ENCODE measurements around the gene MAP3K15.

The MAP3K15 gene, protein sequence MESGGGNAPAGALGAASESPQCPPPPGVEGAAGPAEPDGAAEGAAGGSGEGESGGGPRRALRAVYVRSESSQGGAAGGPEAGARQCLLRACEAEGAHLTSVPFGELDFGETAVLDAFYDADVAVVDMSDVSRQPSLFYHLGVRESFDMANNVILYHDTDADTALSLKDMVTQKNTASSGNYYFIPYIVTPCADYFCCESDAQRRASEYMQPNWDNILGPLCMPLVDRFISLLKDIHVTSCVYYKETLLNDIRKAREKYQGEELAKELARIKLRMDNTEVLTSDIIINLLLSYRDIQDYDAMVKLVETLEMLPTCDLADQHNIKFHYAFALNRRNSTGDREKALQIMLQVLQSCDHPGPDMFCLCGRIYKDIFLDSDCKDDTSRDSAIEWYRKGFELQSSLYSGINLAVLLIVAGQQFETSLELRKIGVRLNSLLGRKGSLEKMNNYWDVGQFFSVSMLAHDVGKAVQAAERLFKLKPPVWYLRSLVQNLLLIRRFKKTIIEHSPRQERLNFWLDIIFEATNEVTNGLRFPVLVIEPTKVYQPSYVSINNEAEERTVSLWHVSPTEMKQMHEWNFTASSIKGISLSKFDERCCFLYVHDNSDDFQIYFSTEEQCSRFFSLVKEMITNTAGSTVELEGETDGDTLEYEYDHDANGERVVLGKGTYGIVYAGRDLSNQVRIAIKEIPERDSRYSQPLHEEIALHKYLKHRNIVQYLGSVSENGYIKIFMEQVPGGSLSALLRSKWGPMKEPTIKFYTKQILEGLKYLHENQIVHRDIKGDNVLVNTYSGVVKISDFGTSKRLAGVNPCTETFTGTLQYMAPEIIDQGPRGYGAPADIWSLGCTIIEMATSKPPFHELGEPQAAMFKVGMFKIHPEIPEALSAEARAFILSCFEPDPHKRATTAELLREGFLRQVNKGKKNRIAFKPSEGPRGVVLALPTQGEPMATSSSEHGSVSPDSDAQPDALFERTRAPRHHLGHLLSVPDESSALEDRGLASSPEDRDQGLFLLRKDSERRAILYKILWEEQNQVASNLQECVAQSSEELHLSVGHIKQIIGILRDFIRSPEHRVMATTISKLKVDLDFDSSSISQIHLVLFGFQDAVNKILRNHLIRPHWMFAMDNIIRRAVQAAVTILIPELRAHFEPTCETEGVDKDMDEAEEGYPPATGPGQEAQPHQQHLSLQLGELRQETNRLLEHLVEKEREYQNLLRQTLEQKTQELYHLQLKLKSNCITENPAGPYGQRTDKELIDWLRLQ (N-terminal part only)

DNA sequence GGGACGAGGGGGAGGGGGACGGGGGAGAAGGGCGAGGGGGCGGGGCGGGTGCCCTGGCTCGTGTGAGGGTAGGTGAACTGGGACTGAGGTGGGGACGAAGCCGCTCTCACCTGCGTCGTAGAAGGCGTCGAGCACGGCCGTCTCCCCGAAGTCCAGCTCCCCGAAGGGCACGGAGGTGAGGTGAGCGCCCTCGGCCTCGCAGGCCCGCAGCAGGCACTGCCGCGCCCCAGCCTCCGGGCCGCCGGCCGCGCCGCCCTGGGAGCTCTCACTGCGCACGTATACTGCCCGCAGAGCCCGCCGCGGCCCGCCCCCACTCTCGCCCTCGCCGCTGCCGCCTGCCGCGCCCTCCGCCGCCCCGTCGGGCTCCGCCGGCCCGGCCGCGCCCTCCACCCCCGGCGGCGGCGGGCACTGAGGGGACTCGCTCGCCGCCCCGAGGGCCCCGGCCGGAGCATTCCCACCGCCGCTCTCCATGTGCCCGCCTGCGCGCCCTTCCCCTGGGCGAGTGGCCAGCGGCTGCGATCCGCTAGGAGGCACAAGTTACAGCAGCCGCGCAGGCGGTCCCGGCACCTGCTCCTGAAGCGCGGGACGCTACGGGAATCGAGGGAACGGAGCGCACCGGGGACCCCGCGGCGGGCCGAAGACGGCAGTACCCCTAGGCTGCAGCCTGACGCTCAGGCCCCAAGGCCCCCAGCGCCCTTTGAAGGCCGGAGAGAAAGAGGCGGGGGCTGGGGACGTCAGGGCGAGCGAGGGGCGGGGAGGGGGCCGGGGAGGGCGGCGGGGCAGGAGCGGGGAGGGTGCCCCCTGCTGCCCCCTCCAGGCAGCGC is at the start of gene MAP3K15:
TSS of gene MAP3K15 (minus strand) at position 718 of the 824 bp plus-strand sequence. CDS start at position 471, 247 bp downstream.
- DNase-seq (ENCODE audit: low read depth in 2 of 2) = no peak

DNA sequence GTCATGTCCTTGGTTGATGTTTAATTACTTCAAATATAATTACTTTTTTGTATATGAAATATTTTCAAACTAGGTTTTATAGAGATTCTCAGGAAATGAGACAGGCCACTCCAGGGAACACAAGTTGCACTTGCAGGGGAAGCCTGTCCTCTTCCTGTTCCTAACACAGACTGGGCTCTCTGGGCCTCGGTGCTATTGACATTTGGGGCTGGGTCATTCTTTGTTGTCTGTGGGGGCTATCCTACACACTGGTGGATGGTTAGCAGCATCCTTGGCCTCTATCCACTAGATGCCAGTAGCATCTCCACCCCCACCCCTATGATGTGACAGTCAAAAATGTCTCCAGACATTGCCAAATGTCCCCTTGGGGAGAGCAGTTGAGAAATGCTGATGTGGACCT is 49.3 kb upstream of the MAP3K15 start:
- no peak for DNase-seq (ENCODE audit: low read depth in 2 of 2)

DNA sequence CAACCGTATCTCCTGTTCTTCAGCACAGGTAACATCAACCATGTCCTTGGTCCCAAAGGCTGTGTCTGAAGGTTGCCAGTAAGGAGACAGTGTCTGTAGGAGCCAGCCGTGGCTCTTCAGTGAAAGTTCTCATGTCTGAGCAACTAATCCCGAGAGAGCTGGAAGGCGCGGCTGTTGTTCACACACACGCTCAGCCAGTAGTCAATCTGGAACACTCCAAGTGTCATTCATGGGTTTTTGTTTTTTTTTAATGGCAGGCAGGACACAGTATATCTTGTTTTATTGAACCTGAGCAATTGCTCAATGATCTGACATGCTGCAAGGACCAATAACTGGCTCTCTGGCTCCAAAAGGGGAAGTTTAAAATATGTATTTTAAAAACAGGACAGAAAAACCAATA is 48.4 kb upstream of the MAP3K15 start:
- DNase-seq (ENCODE audit: low read depth in 2 of 2) = no peak

DNA sequence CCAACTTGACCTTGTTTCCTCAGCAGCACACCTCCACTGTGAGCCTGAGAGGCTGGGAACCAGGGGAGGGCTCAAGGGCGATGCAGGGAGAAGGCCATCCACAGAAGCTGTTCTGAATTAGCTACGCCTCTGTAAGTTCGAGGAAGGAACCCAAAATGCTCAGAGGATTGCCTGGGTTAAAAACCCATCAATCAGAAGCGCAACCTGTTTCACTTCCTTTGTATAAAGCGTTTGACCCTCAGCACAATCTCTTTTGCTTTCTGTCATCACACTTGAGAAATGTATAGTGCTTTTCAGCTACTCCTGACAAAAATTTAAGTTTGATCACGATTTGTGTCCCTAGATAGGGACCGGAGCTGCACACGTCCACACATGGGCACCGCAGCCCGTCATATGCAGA is 48.0 kb upstream of the MAP3K15 start:
- DNase-seq (ENCODE audit: low read depth in 2 of 2) = no peak

DNA sequence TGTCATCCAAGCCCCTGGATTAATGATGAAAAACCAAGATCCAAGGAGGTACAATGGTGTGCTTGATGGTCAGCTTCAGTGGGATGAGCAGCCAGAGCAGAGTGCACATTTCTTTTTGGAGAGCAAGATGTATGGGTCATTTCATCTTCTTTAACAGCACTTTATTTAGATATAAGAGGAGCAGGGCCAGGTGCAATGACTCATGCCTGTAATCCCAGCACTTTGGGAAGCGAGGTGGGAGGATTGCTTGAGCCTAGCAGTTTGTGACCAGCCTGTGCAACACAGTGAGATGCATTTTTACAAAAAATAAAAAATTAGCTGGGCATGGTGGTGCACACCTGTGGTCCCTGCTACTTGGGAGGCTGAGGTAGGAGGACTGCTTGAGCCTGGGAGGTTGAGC is 45.3 kb upstream of the MAP3K15 start:
- DNase-seq (ENCODE audit: low read depth in 2 of 2) = no peak

DNA sequence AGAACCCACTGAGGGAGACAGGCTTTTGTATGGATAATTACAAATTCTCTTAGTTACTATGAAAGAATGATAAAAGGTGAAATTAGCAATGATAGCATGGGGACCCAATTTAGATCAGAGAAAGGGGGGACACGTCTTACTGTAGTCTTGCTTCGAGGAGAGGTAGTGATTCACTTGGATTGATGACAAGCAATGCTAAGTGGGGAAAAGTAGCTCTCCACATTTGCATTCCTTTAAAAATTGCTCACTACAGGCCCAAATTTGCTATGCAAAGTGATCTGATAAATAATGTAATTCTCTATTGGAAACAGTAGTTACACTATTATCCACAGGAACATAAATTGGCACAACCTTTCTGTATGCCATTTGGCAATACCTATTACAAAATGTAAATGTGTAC is 42.5 kb upstream of the MAP3K15 start:
- DNase-seq (ENCODE audit: low read depth in 2 of 2) = no peak

DNA sequence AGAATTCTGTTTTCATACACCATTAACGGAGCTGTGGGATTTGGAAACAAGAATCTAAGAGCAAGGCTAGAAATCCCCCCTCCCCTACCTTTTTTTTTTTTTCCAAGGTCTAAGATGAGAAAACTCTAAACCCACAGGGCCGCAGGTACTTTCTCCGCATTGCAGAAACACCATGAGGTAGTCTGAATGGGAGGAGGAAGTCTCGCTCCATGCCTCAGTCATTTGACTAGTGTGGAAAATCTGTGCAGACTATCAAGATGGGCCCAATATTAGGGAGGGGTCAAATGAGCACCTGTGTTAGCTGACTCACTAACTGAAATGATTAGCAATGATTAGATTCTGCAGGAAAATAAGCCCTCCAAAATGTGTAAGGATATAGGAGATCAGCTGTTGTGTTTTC is 40.9 kb upstream of the MAP3K15 start:
- DNase-seq (ENCODE audit: low read depth in 2 of 2) = no peak

DNA sequence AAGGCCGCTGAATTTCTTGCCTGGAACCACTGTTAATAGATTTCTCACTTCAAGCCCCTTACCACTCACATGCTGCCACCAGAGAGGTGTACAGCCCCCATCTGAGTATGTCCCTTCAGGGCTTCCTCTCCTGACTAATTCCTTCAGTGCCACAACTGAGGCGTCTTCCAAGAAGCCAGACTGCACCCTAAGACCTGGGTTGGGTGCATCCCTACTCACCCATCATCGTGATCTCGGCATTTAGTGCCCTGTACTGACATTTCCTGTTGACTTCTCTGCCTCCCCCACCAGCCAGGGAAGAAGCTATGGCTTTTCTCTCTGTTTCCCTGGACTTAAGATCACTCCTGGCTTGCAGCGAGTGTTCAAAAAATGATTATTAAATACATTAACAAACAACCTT is 40.4 kb upstream of the MAP3K15 start:
- DNase-seq (ENCODE audit: low read depth in 2 of 2) = no peak

DNA sequence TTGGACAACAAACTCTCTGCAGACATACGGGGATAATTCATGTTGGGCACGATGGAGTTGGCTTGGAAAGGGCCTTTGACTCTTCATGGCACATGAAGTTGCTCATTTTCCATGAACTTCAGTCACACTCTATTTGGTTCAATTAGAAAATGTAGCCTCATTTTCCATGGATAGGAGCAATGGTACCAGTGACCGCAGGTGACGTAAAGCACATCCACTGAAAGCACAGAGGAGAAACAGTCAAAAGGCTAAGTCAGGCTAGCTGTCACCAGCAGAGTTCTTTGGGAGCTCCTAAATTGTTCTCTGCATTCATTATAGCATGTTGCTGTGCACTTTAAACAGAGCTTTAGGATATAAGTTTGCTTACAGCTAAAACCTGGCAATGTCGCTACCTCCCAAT is 39.9 kb upstream of the MAP3K15 start:
- no peak for DNase-seq (ENCODE audit: low read depth in 2 of 2)

DNA sequence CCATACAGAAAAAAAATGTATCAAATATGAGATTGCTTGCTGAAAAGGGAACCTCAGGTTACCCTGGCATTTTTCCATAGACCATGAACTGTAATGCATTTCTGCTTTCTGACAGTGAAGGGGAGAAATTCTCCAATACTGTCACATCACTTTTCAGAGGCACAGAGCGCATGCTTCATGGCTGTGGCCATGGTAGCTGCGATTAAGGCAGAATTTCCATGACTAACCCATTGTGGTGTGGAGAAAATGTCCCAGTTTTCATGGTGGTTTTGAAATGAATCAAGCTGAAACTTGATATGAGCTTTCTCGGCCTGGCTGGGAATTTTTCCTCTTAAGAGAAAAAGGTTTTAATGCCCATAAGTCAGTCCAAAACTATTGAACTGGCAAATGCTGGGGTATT is 39.5 kb upstream of the MAP3K15 start:
- DNase-seq (ENCODE audit: low read depth in 2 of 2) = peak in 1 of 2 experiments; percentile 38

DNA sequence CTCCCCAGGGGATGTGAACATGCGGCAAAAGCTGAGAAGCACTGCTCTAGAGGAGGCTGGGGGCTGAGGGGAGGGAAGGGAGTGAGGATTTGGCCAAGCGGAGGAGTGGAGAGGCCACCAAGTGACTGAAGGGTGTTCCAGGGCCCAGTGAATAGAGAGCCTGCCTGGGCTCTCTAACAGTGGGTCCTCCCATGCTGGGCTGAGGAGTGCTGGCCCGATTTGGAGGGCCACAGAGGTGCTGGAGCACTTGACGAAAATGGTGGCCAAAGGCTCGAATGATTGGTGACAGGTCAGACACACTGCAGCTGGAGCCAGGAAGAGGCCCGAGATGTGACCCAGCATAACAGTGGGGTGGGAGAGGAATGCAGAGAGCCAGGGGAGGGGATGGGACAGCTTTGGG is 37.5 kb upstream of the MAP3K15 start:
- no peak for DNase-seq (ENCODE audit: low read depth in 2 of 2)

DNA sequence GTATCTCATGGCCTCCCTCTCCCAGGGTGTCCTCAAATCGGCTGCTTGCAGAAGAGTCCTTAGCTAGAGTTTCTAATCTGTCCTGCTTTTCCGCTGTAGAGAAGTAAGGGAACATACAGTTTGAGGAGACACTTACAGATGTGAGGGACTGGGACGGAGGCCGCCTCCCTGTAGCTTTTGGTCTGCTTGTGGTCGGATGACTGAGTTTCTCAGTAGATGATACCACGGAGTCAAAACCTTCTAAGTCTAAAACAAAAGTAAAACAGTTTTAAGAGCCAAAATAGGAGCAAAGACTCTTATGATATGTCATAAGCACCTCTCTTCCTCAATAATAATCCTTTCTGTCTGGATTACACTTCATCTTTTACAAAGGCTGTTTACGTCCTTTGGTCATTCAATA is 34.5 kb upstream of the MAP3K15 start:
- DNase-seq (ENCODE audit: low read depth in 2 of 2) = no peak

DNA sequence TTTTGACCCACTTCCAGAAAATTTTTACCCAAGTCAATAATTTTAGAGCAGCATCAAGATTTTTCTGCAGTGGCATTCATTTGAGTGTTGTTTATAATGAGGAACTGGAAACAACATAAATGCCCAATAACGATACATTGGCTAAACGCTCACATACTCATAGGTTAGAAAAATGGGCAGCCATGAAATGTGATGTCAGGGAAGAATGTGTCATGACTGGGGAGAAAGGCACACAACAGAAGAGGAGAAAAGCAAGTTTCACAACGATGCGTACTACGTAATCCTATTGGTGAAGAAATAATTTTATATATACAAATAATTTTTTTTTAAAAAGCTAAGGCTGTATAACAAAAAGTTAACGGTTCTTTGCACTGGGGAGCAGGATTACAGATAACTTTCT is 33.6 kb upstream of the MAP3K15 start:
- DNase-seq (ENCODE audit: low read depth in 2 of 2) = no peak

DNA sequence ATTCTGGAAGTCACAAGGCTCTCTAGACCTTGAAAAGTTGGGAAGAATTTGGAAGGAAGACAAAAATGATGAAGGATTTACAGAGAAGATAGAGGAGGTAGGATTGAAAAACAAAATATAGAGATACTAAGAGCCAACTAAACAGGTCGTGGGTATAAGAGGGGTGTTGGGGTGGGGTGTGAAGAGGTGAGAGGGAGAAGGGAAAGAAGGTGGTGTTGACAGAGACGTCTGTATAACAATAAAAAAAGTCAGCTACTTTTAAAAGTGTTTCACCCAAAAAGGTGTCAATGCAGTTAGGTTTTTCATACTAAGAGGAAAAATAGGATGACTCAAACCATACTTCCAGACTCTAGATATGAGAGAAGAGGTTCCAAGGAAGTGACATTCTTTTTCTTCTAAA is 33.0 kb upstream of the MAP3K15 start:
- no peak for DNase-seq (ENCODE audit: low read depth in 2 of 2)

DNA sequence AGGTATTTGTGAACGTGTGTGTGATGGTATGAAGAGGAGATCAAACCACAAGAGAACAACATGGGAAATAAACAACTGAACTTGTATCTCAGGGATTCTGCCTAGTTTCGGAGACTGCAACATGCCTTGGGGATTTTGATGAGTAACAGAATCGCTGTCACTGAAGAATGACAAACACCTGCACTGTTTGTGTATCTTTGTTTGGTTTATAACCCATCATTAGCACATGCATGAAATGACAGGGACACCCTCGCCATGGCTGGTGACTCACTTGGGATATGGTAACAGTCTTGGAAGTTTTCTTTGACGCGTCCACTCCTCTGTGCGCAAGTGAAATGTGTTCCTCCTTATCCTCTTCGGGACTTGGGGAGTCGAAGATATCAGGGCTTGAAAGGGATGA is 30.3 kb upstream of the MAP3K15 start:
- DNase-seq (ENCODE audit: low read depth in 2 of 2) = no peak

DNA sequence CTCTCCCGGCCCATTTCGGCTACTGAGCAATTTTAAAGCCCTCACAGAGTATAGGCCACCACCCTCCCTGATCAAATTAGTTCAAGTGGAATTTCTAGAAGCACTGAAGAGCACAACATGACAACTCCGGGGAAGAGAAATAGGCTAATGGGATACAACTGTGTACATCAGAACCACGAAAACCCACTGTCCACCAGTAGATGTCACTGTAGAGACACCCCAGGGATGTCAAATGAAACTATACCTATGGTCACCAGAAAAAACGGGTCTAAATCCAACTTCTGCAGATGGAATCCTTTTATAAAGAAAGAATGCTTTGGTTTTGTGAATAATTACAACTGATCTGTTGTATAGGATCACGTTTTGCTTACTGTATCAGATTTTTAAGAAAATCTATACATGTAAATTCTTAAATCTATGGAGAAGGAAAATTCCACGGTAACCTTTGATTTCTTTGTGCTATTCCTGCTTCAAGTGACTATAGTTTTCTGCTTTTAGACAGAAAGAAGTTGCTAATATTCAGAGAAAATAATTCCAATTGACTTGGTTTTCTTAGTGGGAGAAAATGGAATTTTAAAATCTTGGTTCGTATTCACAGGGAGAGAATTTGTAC is 29.5 kb upstream of the MAP3K15 start:
- no peak for DNase-seq (ENCODE audit: low read depth in 2 of 2)

DNA sequence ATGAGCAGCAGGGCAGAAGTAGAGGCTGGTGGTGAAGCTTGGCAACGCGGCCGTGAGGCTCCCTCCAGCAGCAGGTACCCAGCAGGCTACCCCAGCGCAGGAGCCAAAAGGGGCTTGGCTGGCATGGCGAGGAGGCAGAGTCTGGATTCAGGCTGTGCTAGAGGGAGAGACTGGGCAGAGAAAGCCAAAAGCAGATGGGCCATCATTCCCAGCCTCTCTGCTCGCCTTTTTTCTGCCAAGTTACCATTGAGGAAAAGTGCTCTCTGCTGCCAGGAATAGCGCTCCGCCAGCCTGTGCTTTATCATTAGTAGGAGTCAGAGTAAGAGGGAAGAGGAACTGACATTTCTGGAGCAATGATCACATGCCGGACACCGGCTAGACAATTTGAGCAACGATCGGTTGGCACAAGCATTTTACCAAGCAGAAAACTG is 28.7 kb upstream of the MAP3K15 start:
- no peak for DNase-seq (ENCODE audit: low read depth in 2 of 2)

DNA sequence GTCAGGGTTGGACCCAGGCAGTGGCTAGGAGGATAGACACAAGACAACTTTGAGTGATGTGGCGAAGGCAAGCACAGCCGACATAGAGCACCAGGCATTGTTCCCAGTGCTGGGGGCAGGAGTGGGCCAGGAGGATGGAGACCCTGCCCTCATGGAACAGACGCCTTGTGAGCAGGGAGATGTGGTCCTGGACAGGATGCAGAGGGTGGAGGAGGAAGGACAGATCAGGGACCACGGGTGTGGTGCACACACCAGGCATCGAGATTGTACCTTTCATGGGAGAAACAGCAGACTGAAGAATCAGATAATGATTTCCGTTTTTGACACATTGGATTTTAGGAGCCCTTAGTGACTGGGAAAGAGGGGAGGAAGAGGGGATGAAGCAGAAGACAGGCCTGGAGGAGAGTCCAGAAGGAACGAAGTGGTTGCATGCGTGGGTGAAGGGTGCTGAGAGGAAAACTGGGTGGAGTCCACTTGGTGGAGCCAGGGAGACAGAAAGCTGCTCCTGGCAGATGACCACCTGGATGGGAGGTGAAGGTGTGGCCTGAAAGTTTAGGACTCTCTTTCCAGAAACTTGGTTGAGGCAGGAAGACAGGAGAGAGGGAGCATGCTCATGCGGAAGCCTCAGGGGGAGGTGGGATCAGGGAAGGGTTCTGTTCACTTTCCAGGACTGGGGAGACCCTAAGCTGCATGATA is 27.9 kb upstream of the MAP3K15 start:
- DNase-seq (ENCODE audit: low read depth in 2 of 2) = no peak

DNA sequence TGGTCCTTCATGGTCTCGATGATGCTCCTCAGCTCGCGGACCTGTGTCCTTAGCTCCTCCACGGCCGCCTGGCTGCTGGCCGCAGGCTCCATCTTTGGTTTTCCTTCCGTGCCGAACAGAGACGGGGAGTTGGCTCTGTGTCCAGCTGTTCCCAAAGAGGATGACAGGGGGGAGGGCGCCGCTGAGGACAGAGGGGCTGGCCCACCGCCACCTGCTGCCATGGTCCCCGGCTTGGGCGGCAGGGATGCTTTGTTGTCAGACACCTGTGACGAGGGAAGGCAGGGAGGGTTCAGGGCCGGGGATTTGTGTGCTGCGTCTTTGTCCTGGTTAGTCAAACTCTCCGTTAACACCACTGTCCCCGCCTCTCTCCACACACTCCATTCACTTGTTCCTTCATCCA is 26.6 kb upstream of the MAP3K15 start:
- DNase-seq (ENCODE audit: low read depth in 2 of 2) = no peak

DNA sequence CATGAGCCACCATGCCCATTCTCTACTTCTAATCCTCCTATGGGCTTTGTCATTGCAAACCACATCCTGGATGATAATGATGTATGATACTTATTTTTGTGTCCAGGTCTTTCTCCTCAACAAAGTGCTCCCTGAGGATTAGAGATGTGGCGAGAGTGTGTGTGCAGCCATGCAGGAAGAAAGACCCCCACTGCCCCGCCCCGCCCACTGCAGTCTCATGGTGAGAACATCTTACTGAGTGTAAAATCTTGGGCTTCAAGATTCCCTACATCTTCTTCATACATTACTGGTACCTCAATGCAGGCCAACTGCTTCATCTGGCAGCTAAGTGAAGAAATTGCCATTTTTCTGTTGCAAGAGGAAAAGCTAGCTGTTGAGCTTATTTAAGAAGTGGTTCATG is 25.9 kb upstream of the MAP3K15 start:
- no peak for DNase-seq (ENCODE audit: low read depth in 2 of 2)

All from fibroblast of skin of left quadriceps (primary cell).